Activated naive CD4-positive, alpha-beta T cell treated with anti-CD3 and anti-CD28 coated beads, Interleukin-2, amount 50 U/mL, for 16 hours (primary cell): Measurements from ENCODE around the gene BRSK1.

Experiments
- DNase-seq: peaks from one replicate; pipeline ENCODE4 v3.0.0-alpha.2; 2020

Gene BRSK1

GRCh38 chr19:55355213-55355821 lies 71.5 kb downstream of the BRSK1 start:
- no peak for DNase-seq

GRCh38 chr19:55358493-55358892 lies 74.7 kb downstream of the BRSK1 start:
- DNase-seq = no peak

GRCh38 chr19:55358943-55359908 lies 75.4 kb downstream of the BRSK1 start:
- DNase-seq = no peak

GRCh38 chr19:55360902-55361301 lies 77.1 kb downstream of the BRSK1 start:
- DNase-seq = no peak
